ENCODE data around the gene S100A2. TPM values are rescaled to one million over a fixed set of nuclear protein-coding genes. Genes with fewer than 3 reads are reported as not detected.
"Not testable (repeated sequence)": the region's sequence is repeated elsewhere in the genome, so short reads cannot be mapped to it uniquely, and the experiment has no call there.

S100A2 gene
- total and polyA plus RNA-seq, 2 donors (not counting 1 experiment from before 2014, with no cell fraction given), result 0.19 TPM; not detected in 1

DNA sequence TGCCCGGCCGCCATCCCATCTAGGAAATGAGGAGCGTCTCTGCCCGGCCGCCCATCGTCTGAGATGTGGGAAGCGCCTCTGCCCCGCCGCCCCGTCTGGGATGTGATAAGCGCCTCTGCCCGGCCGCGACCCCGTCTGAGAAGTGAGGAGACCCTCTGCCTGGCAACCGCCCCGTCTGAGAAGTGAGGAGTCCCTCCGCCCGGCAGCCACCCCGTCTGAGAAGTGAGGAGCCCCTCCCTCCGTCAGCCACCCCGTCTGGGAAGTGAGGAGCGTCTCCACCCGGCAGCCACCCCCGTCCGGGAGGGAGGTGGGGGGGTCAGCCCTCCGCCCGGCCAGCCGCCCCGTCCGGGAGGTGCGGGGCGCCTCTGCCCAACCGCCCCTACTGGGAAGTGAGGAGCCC is 17.2 kb upstream of the S100A2 start:
- peaks cover 21% of the 10 kb centered on the region for H3K27me3 Mint-ChIP-seq
- H3K27ac ChIP-seq (ENCODE audit: low read length in 2 of 2); H3K4me3 Mint-ChIP-seq; intact Hi-C loops (cut with micrococcal nuclease); H3K9me3 Mint-ChIP-seq (ENCODE audit: insufficient read depth); H2AFZ ChIP-seq (ENCODE audit: insufficient read depth, low read depth, low read length, poor library complexity, severe bottlenecking); H3K79me2 ChIP-seq (ENCODE audit: control insufficient read depth, insufficient read depth, low read length); POLR2A ChIA-PET; H3K4me3 ChIP-seq (ENCODE audit: control extremely low read depth in 1 of 5, extremely low read depth in 1 of 5, insufficient read depth in 1 of 5, low read depth in 2 of 5, low read length in 4 of 5); H3K9ac ChIP-seq (ENCODE audit: low read length); H3K4me1 Mint-ChIP-seq; H3K36me3 ChIP-seq (replicated peaks in 1 of 2; ENCODE audit: control extremely low read depth in 1 of 2, control insufficient read depth in 1 of 2, extremely low read depth in 1 of 2, insufficient read depth in 2 of 2, low read length in 1 of 2); ATAC-seq (ENCODE audit: low read depth); H3K4me2 ChIP-seq (replicated peaks; ENCODE audit: low read depth, low read length, poor library complexity, severe bottlenecking); DNase-seq; H4K20me1 ChIP-seq (ENCODE audit: control insufficient read depth, insufficient read depth, low read length, poor library complexity, severe bottlenecking); H3K27ac Mint-ChIP-seq; H3K27me3 ChIP-seq (replicated peaks in 1 of 4; ENCODE audit: control extremely low read depth in 1 of 4, control insufficient read depth in 3 of 4, insufficient read depth in 4 of 4, low read length in 3 of 4); CTCF ChIA-PET; H3K4me1 ChIP-seq (ENCODE audit: control insufficient read depth in 2 of 2, insufficient read depth in 2 of 2, low read length in 2 of 2); H3K9me3 ChIP-seq (ENCODE audit: control extremely low read depth in 1 of 3, control insufficient read depth in 2 of 3, insufficient read depth in 1 of 3, low read length in 2 of 3): not testable (repeated sequence)
- 96% methylated on average over 14 of the region's 34 CpGs for WGBS (ENCODE audit: insufficient coverage)

DNA sequence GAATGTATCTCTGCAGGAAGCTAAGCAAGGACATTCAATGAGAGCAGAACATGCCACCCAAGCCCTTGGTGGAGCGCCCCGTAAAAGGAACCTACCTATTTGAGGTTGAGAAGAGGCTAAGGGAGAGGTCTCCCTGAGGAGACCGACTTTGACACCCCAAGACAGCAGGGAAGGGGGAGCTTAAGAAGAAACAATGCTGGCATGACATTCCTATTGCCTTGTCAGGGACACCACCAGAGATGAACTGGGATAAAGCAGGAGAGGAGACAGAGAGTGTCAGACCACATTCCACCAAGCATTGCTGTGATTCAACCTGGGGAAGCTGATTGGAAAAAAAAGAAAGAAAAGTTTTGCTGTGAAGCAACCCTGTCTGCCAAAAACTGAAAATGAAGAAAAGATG is 13.3 kb upstream of the S100A2 start:
- no peaks in the 10 kb centered on the region for H3K36me3 ChIP-seq (replicated peaks in 1 of 2; ENCODE audit: control extremely low read depth in 1 of 2, control insufficient read depth in 1 of 2, extremely low read depth in 1 of 2, insufficient read depth in 2 of 2, low read length in 1 of 2)
- no peak overlapping the region for H3K4me3 Mint-ChIP-seq
- no peak overlapping the region for H3K4me3 ChIP-seq (ENCODE audit: control extremely low read depth in 1 of 5, extremely low read depth in 1 of 5, insufficient read depth in 1 of 5, low read depth in 2 of 5, low read length in 4 of 5)
- no peaks in the 10 kb centered on the region for H3K9me3 ChIP-seq (ENCODE audit: control extremely low read depth in 1 of 3, control insufficient read depth in 2 of 3, insufficient read depth in 1 of 3, low read length in 2 of 3)
- POLR2A ChIA-PET, result no interaction called here
- H2AFZ ChIP-seq (ENCODE audit: insufficient read depth, low read depth, low read length, poor library complexity, severe bottlenecking), result no peak overlapping the region
- DNase-seq, result no peak
- H3K27me3 Mint-ChIP-seq, result peaks cover 15% of the 10 kb centered on the region
- H4K20me1 ChIP-seq (ENCODE audit: control insufficient read depth, insufficient read depth, low read length, poor library complexity, severe bottlenecking), result no peaks in the 10 kb centered on the region
- H3K79me2 ChIP-seq (ENCODE audit: control insufficient read depth, insufficient read depth, low read length), result no peaks in the 10 kb centered on the region
- CTCF ChIA-PET, result interaction anchor here (2.5 to 2.6 kb wide), 2 partner anchors 10 to 69 kb away, joined by 10 to 11 read pairs; no protein-coding TSS in a partner anchor
- peaks cover 0 to 4% (median 1%) of the 10 kb centered on the region in 4 experiments for H3K27me3 ChIP-seq (replicated peaks in 1 of 4; ENCODE audit: control extremely low read depth in 1 of 4, control insufficient read depth in 3 of 4, insufficient read depth in 4 of 4, low read length in 3 of 4)
- intact Hi-C loops (cut with micrococcal nuclease), result no loop called here
- no peak overlapping the region for H3K27ac Mint-ChIP-seq
- no peak for ATAC-seq (ENCODE audit: low read depth)
- WGBS (ENCODE audit: insufficient coverage), result 83% methylated on average over 1 of the region's 3 CpGs
- H3K4me1 ChIP-seq (ENCODE audit: control insufficient read depth in 2 of 2, insufficient read depth in 2 of 2, low read length in 2 of 2), result peaks cover 0 to 5% of the 10 kb centered on the region in 2 donors
- H3K4me1 Mint-ChIP-seq, result peaks cover 3% of the 10 kb centered on the region
- no peak overlapping the region for H3K27ac ChIP-seq (ENCODE audit: low read length in 2 of 2)
- no peak for TF ChIP-seq EZH2 (IDR thresholded peaks at IDR 0.05; ENCODE audit: borderline replicate concordance, insufficient read depth, low read depth, low read length, poor library complexity, severe bottlenecking)
- TF ChIP-seq, protein P1, sequence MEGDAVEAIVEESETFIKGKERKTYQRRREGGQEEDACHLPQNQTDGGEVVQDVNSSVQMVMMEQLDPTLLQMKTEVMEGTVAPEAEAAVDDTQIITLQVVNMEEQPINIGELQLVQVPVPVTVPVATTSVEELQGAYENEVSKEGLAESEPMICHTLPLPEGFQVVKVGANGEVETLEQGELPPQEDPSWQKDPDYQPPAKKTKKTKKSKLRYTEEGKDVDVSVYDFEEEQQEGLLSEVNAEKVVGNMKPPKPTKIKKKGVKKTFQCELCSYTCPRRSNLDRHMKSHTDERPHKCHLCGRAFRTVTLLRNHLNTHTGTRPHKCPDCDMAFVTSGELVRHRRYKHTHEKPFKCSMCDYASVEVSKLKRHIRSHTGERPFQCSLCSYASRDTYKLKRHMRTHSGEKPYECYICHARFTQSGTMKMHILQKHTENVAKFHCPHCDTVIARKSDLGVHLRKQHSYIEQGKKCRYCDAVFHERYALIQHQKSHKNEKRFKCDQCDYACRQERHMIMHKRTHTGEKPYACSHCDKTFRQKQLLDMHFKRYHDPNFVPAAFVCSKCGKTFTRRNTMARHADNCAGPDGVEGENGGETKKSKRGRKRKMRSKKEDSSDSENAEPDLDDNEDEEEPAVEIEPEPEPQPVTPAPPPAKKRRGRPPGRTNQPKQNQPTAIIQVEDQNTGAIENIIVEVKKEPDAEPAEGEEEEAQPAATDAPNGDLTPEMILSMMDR (IDR thresholded peaks at IDR 0.05), result no peak
- H3K9ac ChIP-seq (ENCODE audit: low read length), result no peak overlapping the region
- no peak overlapping the region for H3K4me2 ChIP-seq (replicated peaks; ENCODE audit: low read depth, low read length, poor library complexity, severe bottlenecking)
- no peaks in the 10 kb centered on the region for H3K9me3 Mint-ChIP-seq (ENCODE audit: insufficient read depth)
